ENCODE data around the gene GINS1.

GRCh38 chr20:25486377-25486776, 78.9 kb downstream of the GINS1 start:
- no peak for TF ChIP-seq CTCF (IDR thresholded peaks at IDR 0.05)
- no peak for TF ChIP-seq POLR2A (IDR thresholded peaks at IDR 0.05)
